IPS-18a (cell line): ENCODE results near the gene DAB2.

Experiments
- H3K27ac ChIP-seq: one replicate; pipeline ENCODE4 v1.5.1; 2013; ENCODE audit warnings: low read length
- H3K27me3 ChIP-seq: one replicate; pipeline ENCODE4 v1.6.1; 2013; ENCODE audit warnings: mild to moderate bottlenecking, low read length; ENCODE audit not compliant: control insufficient read depth, insufficient read depth
- H3K36me3 ChIP-seq: one replicate; pipeline ENCODE4 v1.6.1; 2013; ENCODE audit warnings: low read depth, low read length; ENCODE audit not compliant: control insufficient read depth
- H3K4me1 ChIP-seq: one replicate; pipeline ENCODE4 v1.6.1; 2013; ENCODE audit warnings: low read depth, low read length; ENCODE audit not compliant: control insufficient read depth
- H3K4me3 ChIP-seq: one replicate; pipeline ENCODE4 v1.5.1; 2013; ENCODE audit warnings: low read length
- H3K9ac ChIP-seq: one replicate; pipeline ENCODE4 v1.6.1; 2013; ENCODE audit warnings: mild to moderate bottlenecking, low read length, moderate library complexity
- H3K9me3 ChIP-seq: one replicate; pipeline ENCODE4 v1.6.1; 2013; ENCODE audit warnings: low read depth, low read length; ENCODE audit not compliant: control insufficient read depth

DAB2 gene

DNA sequence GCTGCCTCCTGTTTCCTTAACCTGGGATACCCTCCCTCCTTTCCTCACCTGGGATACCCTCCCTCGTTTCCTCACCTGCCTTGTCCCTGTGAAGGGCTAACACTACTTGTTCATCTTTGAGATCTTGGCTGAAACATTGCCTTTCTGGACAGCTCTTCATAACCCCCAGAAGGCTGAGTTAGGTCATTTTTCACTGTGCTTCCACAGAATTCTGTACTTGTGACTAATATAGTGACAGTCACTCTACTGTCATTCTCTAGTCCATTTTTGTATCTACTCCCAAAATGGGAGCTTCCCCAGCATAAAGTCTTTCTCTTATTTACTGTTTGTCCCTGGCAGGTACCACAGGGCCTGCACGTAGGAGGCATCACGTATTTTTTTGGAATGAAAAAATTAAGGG, 21.5 kb upstream of the DAB2 start:
- Histone ChIP-seq H3K27ac (no peak overlapping the region), H3K36me3 (no peaks in the 10 kb centered on the region), H3K4me1 (no peaks in the 10 kb centered on the region), H3K9ac (no peak overlapping the region), H3K9me3 (no peaks in the 10 kb centered on the region), H3K27me3 (no peaks in the 10 kb centered on the region), H3K4me3 (no peak overlapping the region)

GRCh38 chr5:39443911-39444310, 19.1 kb upstream of the DAB2 start:
- Histone ChIP-seq H3K4me1 (no peaks in the 10 kb centered on the region), H3K4me3 (no peak overlapping the region), H3K27ac (no peak overlapping the region), H3K9me3 (no peaks in the 10 kb centered on the region), H3K9ac (no peak overlapping the region), H3K36me3 (no peaks in the 10 kb centered on the region), H3K27me3 (no peaks in the 10 kb centered on the region)

- Histone ChIP-seq H3K4me3 (no peak overlapping the region), H3K27me3 (no peaks in the 10 kb centered on the region), H3K36me3 (no peaks in the 10 kb centered on the region), H3K9ac (no peak overlapping the region), H3K9me3 (no peaks in the 10 kb centered on the region), H3K4me1 (no peaks in the 10 kb centered on the region), H3K27ac (no peak overlapping the region)
Observed at GRCh38 chr5:39442991-39443390, 18.2 kb upstream of the DAB2 start.

GRCh38 chr5:39441838-39442237, 17.1 kb upstream of the DAB2 start:
- no peaks in the 10 kb centered on the region for H3K4me1 ChIP-seq
- H3K27ac ChIP-seq, result no peak overlapping the region
- no peaks in the 10 kb centered on the region for H3K9me3 ChIP-seq
- no peaks in the 10 kb centered on the region for H3K27me3 ChIP-seq
- no peaks in the 10 kb centered on the region for H3K36me3 ChIP-seq
- H3K9ac ChIP-seq, result no peak overlapping the region
- no peak overlapping the region for H3K4me3 ChIP-seq

GRCh38 chr5:39440958-39441624, 16.3 kb upstream of the DAB2 start:
- Histone ChIP-seq H3K9ac (no peak overlapping the region), H3K36me3 (no peaks in the 10 kb centered on the region), H3K4me3 (no peak overlapping the region), H3K27ac (no peak overlapping the region), H3K27me3 (no peaks in the 10 kb centered on the region), H3K9me3 (no peaks in the 10 kb centered on the region), H3K4me1 (no peaks in the 10 kb centered on the region)

DNA sequence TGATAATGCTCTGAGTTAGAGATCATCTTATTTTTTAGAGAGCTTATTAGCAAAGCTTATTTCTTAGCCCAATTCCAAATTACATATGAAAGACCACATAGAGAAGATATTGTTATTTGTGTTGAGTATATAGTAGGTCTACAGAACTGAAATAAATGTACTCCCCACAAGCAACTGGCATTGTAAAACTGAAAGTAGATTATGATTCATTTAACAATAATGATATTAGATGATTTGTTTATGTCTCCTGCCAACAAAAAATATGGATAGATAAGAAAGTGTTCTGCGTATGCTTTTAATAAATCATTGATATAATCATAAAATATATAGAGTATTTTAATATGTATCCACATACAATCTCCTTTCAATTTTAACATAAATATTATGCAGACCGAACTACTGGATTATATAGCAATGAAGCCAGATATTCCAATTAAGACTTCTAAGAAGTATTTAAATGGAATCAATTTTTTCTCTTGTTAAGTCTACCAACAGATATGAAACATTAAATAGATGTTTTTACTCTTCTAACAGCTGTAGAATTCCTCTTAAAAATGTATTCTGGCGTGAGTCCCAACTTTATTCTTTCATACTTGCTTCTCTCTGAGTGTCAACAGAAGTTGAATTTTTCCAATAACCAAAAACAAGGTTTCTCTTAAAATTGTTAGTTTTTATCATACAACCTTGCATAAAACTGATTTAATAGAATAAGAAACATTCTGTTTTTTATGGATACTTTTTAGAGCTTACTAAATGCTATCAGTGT, 15.6 kb upstream of the DAB2 start:
- H3K9me3 ChIP-seq, result no peaks in the 10 kb centered on the region
- H3K27ac ChIP-seq, result no peak overlapping the region
- H3K27me3 ChIP-seq, result no peaks in the 10 kb centered on the region
- no peaks in the 10 kb centered on the region for H3K4me1 ChIP-seq
- H3K4me3 ChIP-seq, result no peak overlapping the region
- H3K36me3 ChIP-seq, result no peaks in the 10 kb centered on the region
- no peak overlapping the region for H3K9ac ChIP-seq

GRCh38 chr5:39439582-39440162, 14.9 kb upstream of the DAB2 start:
- no peaks in the 10 kb centered on the region for H3K27me3 ChIP-seq
- no peak overlapping the region for H3K27ac ChIP-seq
- no peaks in the 10 kb centered on the region for H3K4me1 ChIP-seq
- no peak overlapping the region for H3K4me3 ChIP-seq
- no peaks in the 10 kb centered on the region for H3K36me3 ChIP-seq
- H3K9ac ChIP-seq, result no peak overlapping the region
- H3K9me3 ChIP-seq, result no peaks in the 10 kb centered on the region

GRCh38 chr5:39437467-39437866, 12.7 kb upstream of the DAB2 start:
- Histone ChIP-seq H3K4me3 (no peak overlapping the region), H3K9me3 (no peaks in the 10 kb centered on the region), H3K27ac (no peak overlapping the region), H3K27me3 (no peaks in the 10 kb centered on the region), H3K36me3 (no peaks in the 10 kb centered on the region), H3K9ac (no peak overlapping the region), H3K4me1 (no peaks in the 10 kb centered on the region)

GRCh38 chr5:39433848-39434247, 9.1 kb upstream of the DAB2 start:
- no peaks in the 10 kb centered on the region for H3K27me3 ChIP-seq
- H3K27ac ChIP-seq, result no peak overlapping the region
- no peaks in the 10 kb centered on the region for H3K36me3 ChIP-seq
- no peak overlapping the region for H3K9ac ChIP-seq
- H3K4me3 ChIP-seq, result no peak overlapping the region
- no peaks in the 10 kb centered on the region for H3K9me3 ChIP-seq
- H3K4me1 ChIP-seq, result no peaks in the 10 kb centered on the region

DNA sequence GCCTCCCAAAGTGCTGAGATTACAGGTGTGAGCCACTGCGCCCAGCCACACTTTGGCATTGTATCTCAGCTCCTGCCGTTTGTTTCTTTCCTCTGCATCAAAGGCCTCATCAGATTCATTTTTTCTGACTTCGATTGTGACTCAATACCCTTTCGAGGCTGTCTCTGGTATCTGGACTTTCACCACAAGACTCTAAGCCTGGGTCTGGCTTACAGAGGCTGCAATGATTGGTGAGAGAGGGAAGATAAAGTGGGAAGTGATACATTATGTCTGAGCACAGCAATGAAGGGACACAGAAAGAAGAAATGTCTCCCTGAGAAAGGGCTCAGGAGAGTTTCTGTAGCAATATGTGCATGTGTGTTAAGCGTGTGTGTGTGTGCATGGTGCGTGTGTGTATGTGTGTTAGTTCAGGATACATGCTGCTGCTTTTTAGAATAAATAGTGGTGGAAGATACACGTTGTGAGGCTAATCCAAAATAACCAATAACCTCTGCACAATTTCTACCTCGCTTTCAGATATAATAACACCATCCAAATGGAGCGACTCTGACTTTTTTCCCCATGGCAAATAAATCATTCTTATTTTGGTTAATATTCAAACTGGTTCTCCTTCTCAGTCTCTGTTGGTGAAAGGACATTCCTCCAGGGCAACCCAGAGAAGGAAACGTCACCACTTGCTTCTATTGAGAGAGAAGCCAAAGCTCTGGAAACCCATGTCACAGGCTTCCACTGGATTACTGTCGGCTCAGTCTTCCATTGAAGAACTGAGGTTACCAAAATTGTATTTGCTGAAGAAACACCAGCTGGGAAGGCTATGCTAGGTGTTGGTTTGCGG, 8.1 kb upstream of the DAB2 start:
- Histone ChIP-seq H3K4me1 (peaks cover under 1% of the 10 kb centered on the region), H3K9me3 (no peaks in the 10 kb centered on the region), H3K27me3 (no peaks in the 10 kb centered on the region), H3K27ac (no peak overlapping the region), H3K9ac (no peak overlapping the region), H3K4me3 (no peak overlapping the region), H3K36me3 (no peaks in the 10 kb centered on the region)

GRCh38 chr5:39430461-39430860, 5.7 kb upstream of the DAB2 start:
- Histone ChIP-seq H3K27ac (no peak overlapping the region), H3K4me3 (no peak overlapping the region), H3K4me1 (peaks cover 10% of the 10 kb centered on the region), H3K36me3 (no peaks in the 10 kb centered on the region), H3K9ac (no peak overlapping the region), H3K9me3 (no peaks in the 10 kb centered on the region), H3K27me3 (peaks cover 13% of the 10 kb centered on the region)
